SH-SY5Y (cell line): Measurements from ENCODE around the gene GRM2.

Experiments
- GATA2 ChIP-seq: IDR thresholded peaks from 2 replicates; pipeline ENCODE4 v1.6.1; 2011; ENCODE audit warnings: mild to moderate bottlenecking, low read depth, low read length
- GATA3 ChIP-seq: IDR thresholded peaks from 2 replicates; pipeline ENCODE4 v1.6.1; 2011; ENCODE audit warnings: low read depth, mild to moderate bottlenecking, low read length, moderate library complexity

- TF ChIP-seq GATA2 = no peak
- no peak for TF ChIP-seq GATA3
Observed at GRCh38 chr3:51715231-51715976, 8.5 kb downstream of the GRM2 start.
